Measurements from ENCODE around the gene RPL29. TPM values are rescaled to one million over a fixed set of nuclear protein-coding genes. Genes with fewer than 3 reads are reported as not detected.

RPL29 gene
- total and polyA plus RNA-seq, 2 donors from 2014 or later = 785 to 1,416 TPM

DNA sequence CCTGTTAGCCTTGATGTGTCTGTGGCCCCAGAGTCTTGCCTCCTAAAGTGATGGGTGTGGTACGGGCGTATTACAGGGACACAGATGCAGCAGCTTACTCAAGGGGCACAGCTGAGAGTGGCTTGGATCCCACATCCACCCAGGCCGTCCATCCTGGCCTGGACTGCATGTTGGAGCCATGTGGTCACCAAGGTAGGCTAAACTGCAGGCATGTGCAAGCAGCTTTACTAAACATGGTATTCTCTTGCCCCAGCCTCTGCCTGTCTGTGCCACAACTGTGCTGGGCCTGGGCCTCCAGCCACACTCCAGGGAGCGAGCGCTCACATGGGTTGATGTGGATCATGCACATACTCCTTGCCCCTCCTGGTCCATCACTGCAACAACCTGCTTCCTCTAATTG, 46.6 kb downstream of the RPL29 start:
- FAIRE-seq (no peak), DNase-seq (peak in 1 of 5 donors; percentile 40)
- intact Hi-C loops (cut with DNase I) = no loop called here

GRCh38 chr3:51948016-51948580, 47.6 kb downstream of the RPL29 start:
- Histone ChIP-seq H3K4me3 (ENCODE audit: low read length in 3 of 3) (no peak overlapping the region), H3K27me3 (ENCODE audit: control insufficient read depth, insufficient read depth, low read length) (no peaks in the 10 kb centered on the region), H3K27ac (ENCODE audit: low read depth in 2 of 2, low read length in 2 of 2) (no peak overlapping the region), H3K9me3 (ENCODE audit: control insufficient read depth in 2 of 3, insufficient read depth in 1 of 3, low read length in 3 of 3) (no peaks in the 10 kb centered on the region), H3K9ac (ENCODE audit: low read length in 3 of 3) (no peak overlapping the region), H3K4me1 (ENCODE audit: control insufficient read depth in 2 of 3, insufficient read depth in 2 of 3, low read depth in 1 of 3, low read length in 3 of 3) (peaks cover 0 to 3% (median 3%) of the 10 kb centered on the region in 3 donors), H3K36me3 (ENCODE audit: control insufficient read depth in 2 of 3, insufficient read depth in 3 of 3, low read length in 3 of 3) (peaks cover 0 to 9% (median 4%) of the 10 kb centered on the region in 3 donors)
- FAIRE-seq (no peak), DNase-seq (peak in 2 of 5 donors; percentile 36 to 39)
- intact Hi-C loops (cut with DNase I) = no loop called here
- TF ChIP-seq CTCF (IDR thresholded peaks at IDR 0.05; ENCODE audit: borderline replicate concordance, extremely low read depth, insufficient read depth) = no peak

More for the DNA sequence above, 46.6 kb downstream of the RPL29 start:
- no peak for TF ChIP-seq CTCF (IDR thresholded peaks at IDR 0.05; ENCODE audit: borderline replicate concordance, extremely low read depth, insufficient read depth)
- no peaks in the 10 kb centered on the region for H3K4me1 ChIP-seq (ENCODE audit: control insufficient read depth in 2 of 3, insufficient read depth in 2 of 3, low read depth in 1 of 3, low read length in 3 of 3)
- H3K27ac ChIP-seq (ENCODE audit: low read depth in 2 of 2, low read length in 2 of 2) = no peak overlapping the region
- no peak overlapping the region for H3K9ac ChIP-seq (ENCODE audit: low read length in 3 of 3)
- H3K36me3 ChIP-seq (ENCODE audit: control insufficient read depth in 2 of 3, insufficient read depth in 3 of 3, low read length in 3 of 3) = peaks cover 0 to 9% (median 4%) of the 10 kb centered on the region in 3 donors
- no peaks in the 10 kb centered on the region for H3K9me3 ChIP-seq (ENCODE audit: control insufficient read depth in 2 of 3, insufficient read depth in 1 of 3, low read length in 3 of 3)
- no peaks in the 10 kb centered on the region for H3K27me3 ChIP-seq (ENCODE audit: control insufficient read depth, insufficient read depth, low read length)
- H3K4me3 ChIP-seq (ENCODE audit: low read length in 3 of 3) = no peak overlapping the region

GRCh38 chr3:51947215-51947900, 48.3 kb downstream of the RPL29 start:
- peaks cover 0 to 9% (median 4%) of the 10 kb centered on the region in 3 donors for H3K36me3 ChIP-seq (ENCODE audit: control insufficient read depth in 2 of 3, insufficient read depth in 3 of 3, low read length in 3 of 3)
- H3K9ac ChIP-seq (ENCODE audit: low read length in 3 of 3) = no peak overlapping the region
- H3K4me3 ChIP-seq (ENCODE audit: low read length in 3 of 3) = no peak overlapping the region
- H3K27me3 ChIP-seq (ENCODE audit: control insufficient read depth, insufficient read depth, low read length) = no peaks in the 10 kb centered on the region
- DNase-seq (peak in 2 of 5 donors; percentile 36 to 48), FAIRE-seq (no peak)
- intact Hi-C loops (cut with DNase I) = no loop called here
- H3K4me1 ChIP-seq (ENCODE audit: control insufficient read depth in 2 of 3, insufficient read depth in 2 of 3, low read depth in 1 of 3, low read length in 3 of 3) = peaks cover 0 to 10% (median 8%) of the 10 kb centered on the region in 3 donors
- no peak overlapping the region for H3K27ac ChIP-seq (ENCODE audit: low read depth in 2 of 2, low read length in 2 of 2)
- TF ChIP-seq CTCF (IDR thresholded peaks at IDR 0.05; ENCODE audit: borderline replicate concordance, extremely low read depth, insufficient read depth) = no peak
- H3K9me3 ChIP-seq (ENCODE audit: control insufficient read depth in 2 of 3, insufficient read depth in 1 of 3, low read length in 3 of 3) = no peaks in the 10 kb centered on the region
